NOMO-1 treated with DMSO at 0.1 percent for 48 hours (cell line): Measurements from ENCODE around the gene ZNF774.
"Not testable (repeated sequence)": the region's sequence is repeated elsewhere in the genome, so short reads cannot be mapped to it uniquely, and the experiment has no call there.

Source experiments
- DNase-seq: peaks from one replicate; lab custom pipeline; 2025; ENCODE audit not compliant: unreplicated experiment; lab: John Stamatoyannopoulos, UW

ZNF774 gene

GRCh38 chr15:90352107-90352893 is at the start of gene ZNF774:
Gene ZNF774, plus strand, starts transcription at chr15:90352284. Its CDS starts 2,377 bp downstream, at chr15:90354661.
- DNase-seq, result peak; percentile 89

DNA sequence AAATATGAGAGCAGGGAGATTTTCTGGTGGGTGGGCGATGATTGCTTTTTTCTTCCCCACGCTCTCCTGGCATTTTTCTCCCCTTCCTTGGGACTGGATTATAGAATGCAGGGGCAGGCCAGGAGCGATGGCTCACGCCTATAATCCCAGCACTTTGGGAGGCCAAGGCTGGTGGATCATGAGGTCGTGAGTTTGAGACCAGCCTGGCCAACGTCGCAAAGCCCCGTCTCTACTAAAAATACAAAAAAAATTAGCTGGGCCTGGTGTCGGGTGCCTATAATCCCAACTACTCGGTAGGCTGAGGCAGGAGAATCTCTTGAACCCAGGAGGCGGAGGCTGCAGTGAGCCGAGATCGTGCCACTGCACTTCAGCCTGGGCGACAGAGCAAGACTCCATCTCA is 46.7 kb upstream of the ZNF774 start:
- DNase-seq, result not testable (repeated sequence)

DNA sequence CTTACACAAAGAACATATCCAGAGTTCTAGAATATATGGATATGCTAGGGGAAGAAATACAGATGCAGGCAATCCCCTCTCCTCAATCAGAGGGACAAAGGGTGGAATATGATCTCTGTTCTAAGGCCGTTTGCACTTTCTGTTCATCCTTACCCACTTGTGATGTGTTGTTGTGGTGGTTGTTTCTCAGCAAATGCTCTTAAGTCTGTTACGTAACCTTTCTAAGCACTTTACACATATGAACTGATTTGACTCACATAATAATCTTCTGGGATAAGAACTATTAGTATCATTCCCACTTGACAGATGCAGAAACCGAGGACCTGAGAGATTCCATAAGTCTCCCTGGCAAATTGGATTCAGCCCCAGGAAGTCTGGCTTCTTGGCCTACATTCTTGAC is 46.2 kb upstream of the ZNF774 start:
- DNase-seq, result peak; percentile 31

DNA sequence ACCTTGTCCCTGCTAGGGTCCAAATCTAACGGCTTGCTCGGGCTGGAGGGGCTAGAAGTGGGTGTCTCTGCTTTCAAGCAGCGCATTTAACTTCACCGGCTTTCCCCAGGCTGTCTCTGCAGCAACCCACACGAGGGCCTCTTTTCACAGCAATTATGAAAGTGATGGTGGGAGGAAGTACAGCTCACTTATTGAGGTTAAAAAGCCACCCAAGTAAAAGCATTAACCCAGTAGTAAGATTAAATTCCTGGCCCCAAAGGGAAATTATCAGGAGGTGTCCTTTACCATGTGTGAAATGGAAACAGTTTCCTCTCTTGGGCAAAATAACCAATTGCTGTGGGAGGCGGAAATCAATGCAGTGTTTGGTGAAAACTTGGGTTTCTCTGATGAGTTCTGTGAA is 45.5 kb upstream of the ZNF774 start:
- DNase-seq, result peak; percentile 47

GRCh38 chr15:90307661-90308060 is 44.4 kb upstream of the ZNF774 start:
- no peak for DNase-seq

GRCh38 chr15:90309020-90309419 is 43.1 kb upstream of the ZNF774 start:
- no peak for DNase-seq

- no peak for DNase-seq
Observed at GRCh38 chr15:90315278-90315982, 36.7 kb upstream of the ZNF774 start.

DNA sequence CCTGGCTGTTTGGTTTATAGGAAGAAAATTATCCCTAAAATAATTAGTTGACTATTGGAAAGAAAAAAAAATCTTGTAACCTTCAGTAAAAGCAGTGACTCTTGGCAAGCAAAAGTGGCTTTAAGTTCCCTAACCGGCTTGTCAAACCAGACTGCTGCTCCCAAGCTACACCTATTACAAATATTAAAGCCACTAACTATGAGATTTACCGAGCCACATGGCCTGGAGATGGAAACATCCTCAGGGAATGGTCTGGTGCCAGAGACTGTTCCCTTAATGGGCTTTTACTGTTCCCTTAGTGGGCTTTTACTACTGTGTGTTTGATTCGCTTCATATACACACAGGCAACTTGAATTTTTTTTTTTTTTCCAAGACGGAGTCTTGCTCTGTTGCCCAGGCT is 35.9 kb upstream of the ZNF774 start:
- DNase-seq, result no peak

GRCh38 chr15:90318591-90318990 is 33.5 kb upstream of the ZNF774 start:
- no peak for DNase-seq

DNA sequence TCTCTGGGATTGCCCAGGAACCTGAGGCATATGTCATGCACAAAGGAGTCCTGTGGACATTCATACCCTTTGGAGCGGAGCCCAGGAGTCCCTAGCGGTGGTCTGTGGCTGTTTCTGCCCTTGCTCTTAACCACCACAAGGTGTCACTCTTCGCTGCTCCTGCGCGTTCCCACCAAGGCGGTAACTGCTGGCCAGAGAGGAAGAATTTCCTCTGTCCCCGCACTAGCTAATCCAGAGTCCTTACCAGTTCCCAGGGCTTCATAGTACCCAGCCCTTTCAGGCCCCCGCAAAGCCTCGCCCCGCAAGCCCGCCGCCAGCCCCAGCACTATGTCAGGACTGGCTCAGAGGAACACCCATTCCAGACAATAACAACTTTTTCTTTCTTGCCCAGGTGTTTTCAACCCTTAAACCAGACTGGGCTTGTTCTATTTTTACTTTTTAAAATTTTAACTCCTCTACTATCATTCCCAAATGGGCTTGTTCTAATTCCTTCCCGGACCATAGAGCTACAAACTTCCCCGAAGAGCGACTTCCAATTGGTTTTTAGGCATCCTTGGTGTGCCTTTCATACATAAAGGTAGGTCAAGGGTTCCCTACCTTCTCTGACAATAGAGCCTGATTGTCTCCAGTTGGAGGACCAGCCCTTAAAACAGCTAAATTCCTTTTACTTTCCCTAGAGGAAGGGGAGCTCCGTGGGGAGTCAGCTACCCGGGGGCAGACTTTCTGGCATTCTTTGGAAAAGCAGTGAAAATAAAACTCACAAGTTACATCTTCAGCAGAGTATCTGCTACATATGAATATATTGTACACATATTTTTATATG is 31.8 kb upstream of the ZNF774 start:
- peak; percentile 81 for DNase-seq

DNA sequence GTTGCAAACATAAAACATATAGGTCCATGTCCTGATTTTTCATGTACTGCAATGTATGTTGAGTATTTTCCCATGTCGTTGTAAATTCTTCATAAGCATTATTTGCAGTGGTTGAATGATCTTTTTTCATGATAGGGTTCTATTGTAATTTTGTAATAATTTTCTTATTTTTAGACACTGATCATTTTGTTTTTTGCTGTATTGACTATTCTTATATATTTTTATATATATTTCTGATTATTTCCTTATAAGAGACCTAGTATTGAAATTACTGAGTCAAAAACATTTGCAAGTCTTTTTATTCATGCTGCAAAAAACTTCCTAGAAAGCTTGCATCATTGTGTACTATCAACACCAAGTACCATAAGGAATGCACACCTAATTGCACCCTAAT is 31.2 kb upstream of the ZNF774 start:
- DNase-seq, result no peak

GRCh38 chr15:90322538-90322937 is 29.5 kb upstream of the ZNF774 start:
- DNase-seq, result no peak

- no peak for DNase-seq
Observed at GRCh38 chr15:90325726-90326125, 26.4 kb upstream of the ZNF774 start.

GRCh38 chr15:90326441-90326840 is 25.6 kb upstream of the ZNF774 start:
- DNase-seq, result no peak

- DNase-seq, result peak; percentile 71
Observed at GRCh38 chr15:90327311-90327710, 24.8 kb upstream of the ZNF774 start.

DNA sequence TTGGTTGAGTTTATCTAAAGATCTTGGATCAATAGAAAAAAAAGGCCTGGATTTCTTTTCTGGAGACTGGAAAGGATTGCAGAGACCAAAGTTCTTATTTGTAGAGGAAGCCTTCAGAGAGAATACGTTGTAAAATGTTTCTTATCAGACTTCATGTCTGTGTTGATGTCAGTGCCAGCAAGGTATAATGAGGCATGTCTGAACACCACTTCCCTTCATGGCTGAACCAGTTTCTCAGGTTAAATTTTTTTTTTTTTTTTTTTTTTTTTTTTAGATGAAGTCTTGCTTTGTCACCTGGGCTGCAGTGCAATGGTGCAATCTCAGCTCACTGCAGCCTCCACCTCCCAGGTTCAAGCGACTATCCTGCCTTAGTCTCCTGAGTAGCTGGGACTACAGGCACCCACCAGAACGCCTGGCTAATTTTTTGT is 17.8 kb upstream of the ZNF774 start:
- DNase-seq, result no peak

- peak; percentile 97 for DNase-seq
Observed at GRCh38 chr15:90336705-90337141, 15.4 kb upstream of the ZNF774 start.

DNA sequence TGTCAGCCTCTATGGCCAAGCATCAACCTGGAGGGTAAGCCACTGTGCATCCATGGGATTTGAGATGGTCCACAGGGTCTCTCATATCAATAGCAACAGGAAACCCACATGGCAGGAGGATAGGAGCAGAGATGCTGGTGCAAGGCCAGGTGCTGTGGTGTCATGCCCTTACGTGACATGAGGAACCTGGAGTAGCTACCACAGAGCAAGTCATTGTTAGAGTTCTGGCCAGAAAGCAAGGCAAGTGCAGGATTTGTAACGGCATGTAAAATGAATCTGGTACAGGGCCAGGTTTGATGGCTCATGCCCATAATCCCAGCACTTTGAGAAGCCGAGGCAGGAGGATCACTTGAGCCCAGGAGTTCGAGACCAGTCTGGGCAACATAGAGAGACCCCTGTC is 14.8 kb upstream of the ZNF774 start:
- DNase-seq, result peak; percentile 68

- no peak for DNase-seq
Observed at GRCh38 chr15:90338532-90338931, 13.6 kb upstream of the ZNF774 start.

DNA sequence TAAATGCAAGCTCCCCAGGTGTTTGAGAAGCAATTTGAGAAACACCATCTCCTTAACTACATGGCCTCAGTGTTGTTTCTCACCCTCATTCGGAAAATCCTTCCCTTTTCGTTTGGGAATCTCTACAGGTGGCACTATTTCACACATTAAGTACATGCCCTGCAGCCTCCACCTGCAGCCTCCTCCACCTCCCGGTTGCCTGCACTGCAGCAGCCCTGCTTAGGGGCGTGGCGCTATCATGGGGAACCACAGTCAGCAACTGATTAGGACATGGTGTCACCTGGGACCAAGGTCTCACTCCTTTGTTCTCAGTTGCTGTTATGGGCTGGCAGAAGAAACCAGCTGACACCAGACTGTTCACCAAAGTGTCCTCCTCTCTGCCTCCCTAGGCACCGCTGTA is 11.7 kb upstream of the ZNF774 start:
- no peak for DNase-seq

GRCh38 chr15:90343302-90343790 is 8.7 kb upstream of the ZNF774 start:
- DNase-seq, result no peak
